ENCODE results near the gene P3H2. TPM values are rescaled to one million over a fixed set of nuclear protein-coding genes. Genes with fewer than 3 reads are reported as not detected.

Gene P3H2
- total and polyA plus RNA-seq, 2 donors (not counting 1 experiment from before 2014, with no cell fraction given) = not detected

DNA sequence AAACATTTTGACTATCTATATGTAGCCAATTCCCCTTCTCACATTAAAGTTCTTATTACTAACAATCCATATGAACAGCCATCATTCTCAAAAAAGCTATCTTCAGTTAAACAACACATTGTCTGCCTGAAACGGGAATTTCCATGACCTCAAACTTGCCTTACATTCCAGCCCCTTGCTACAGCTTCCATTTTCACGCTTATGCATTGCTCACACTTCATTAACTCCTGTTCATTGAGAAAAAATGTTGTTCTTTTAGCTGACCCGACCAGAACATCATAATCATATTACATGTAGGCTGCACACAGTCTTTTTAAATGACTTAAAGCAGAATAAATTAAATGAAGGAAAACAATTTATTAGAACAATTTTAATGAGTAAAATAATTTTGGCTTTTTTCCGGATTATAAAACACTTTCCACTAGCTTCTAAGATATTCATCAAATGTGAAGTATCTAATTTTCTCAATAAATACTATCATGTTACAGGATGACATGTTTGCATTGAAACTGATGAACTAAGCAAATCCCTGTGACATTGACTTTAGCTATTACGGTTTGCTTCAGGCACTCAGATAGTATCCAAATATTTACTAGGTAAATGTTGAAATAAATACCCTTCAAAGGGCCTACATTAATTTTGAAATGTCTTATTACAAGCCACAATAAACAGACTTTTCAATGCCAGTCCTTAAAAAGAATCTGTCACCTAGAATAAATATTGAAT lies 49.9 kb downstream of the P3H2 start:
- no peak overlapping the region for H3K4me3 Mint-ChIP-seq
- no peaks in the 10 kb centered on the region for H3K9me3 ChIP-seq (ENCODE audit: control extremely low read depth in 1 of 3, control insufficient read depth in 2 of 3, insufficient read depth in 1 of 3, low read length in 2 of 3)
- no peak overlapping the region for H3K27ac Mint-ChIP-seq
- H3K9ac ChIP-seq (ENCODE audit: low read length) = no peak overlapping the region
- H3K79me2 ChIP-seq (ENCODE audit: control insufficient read depth, insufficient read depth, low read length) = no peaks in the 10 kb centered on the region
- TF ChIP-seq EZH2 (IDR thresholded peaks at IDR 0.05; ENCODE audit: borderline replicate concordance, insufficient read depth, low read depth, low read length, poor library complexity, severe bottlenecking) (no peak), CTCF (IDR thresholded peaks at IDR 0.05) (no peak)
- no peak overlapping the region for H3K4me3 ChIP-seq (ENCODE audit: control extremely low read depth in 1 of 5, extremely low read depth in 1 of 5, insufficient read depth in 1 of 5, low read depth in 2 of 5, low read length in 4 of 5)
- H3K27me3 Mint-ChIP-seq = peaks cover 7% of the 10 kb centered on the region
- no peak overlapping the region for H2AFZ ChIP-seq (ENCODE audit: insufficient read depth, low read depth, low read length, poor library complexity, severe bottlenecking)
- no peaks in the 10 kb centered on the region for H3K36me3 ChIP-seq (replicated peaks in 1 of 2; ENCODE audit: control extremely low read depth in 1 of 2, control insufficient read depth in 1 of 2, extremely low read depth in 1 of 2, insufficient read depth in 2 of 2, low read length in 1 of 2)
- no peaks in the 10 kb centered on the region for H3K4me1 Mint-ChIP-seq
- ChIA-PET CTCF (no interaction called here), POLR2A (no interaction called here)
- no peaks in the 10 kb centered on the region for H3K9me3 Mint-ChIP-seq (ENCODE audit: insufficient read depth)
- H3K4me1 ChIP-seq (ENCODE audit: control insufficient read depth in 2 of 2, insufficient read depth in 2 of 2, low read length in 2 of 2) = no peaks in the 10 kb centered on the region
- DNase-seq = no peak
- no peaks in the 10 kb centered on the region for H4K20me1 ChIP-seq (ENCODE audit: control insufficient read depth, insufficient read depth, low read length, poor library complexity, severe bottlenecking)
- WGBS (ENCODE audit: insufficient coverage) = 86% methylated on average over 1 of the region's 5 CpGs
- no peak for ATAC-seq (ENCODE audit: low read depth)
- intact Hi-C loops (cut with micrococcal nuclease) = no loop called here
- H3K4me2 ChIP-seq (replicated peaks; ENCODE audit: low read depth, low read length, poor library complexity, severe bottlenecking) = no peak overlapping the region
- H3K27me3 ChIP-seq (replicated peaks in 1 of 4; ENCODE audit: control extremely low read depth in 1 of 4, control insufficient read depth in 3 of 4, insufficient read depth in 4 of 4, low read length in 3 of 4) = no peaks in the 10 kb centered on the region
- no peak overlapping the region for H3K27ac ChIP-seq (ENCODE audit: low read length in 2 of 2)

DNA sequence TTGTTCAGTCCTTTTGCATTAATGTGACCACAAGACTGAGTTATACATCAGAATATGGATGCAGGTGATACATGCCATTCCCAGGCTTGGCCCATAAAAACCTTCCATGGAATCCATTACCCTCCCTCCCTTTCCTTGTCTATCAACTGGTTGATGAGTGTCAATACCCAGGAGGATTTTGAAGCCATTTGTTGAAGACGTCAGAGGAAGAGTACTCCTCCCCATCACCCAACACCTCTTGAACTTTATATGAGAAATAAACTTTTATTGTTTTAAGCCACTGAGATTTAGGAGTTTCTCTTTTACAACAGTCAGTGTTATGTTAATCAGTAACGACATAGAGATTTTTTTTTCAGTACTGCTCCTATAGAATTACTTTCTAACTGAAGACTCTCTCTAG lies 55.5 kb downstream of the P3H2 start:
- no peaks in the 10 kb centered on the region for H3K36me3 ChIP-seq (replicated peaks in 1 of 2; ENCODE audit: control extremely low read depth in 1 of 2, control insufficient read depth in 1 of 2, extremely low read depth in 1 of 2, insufficient read depth in 2 of 2, low read length in 1 of 2)
- DNase-seq (no peak), ATAC-seq (ENCODE audit: low read depth) (no peak)
- H3K9me3 Mint-ChIP-seq (ENCODE audit: insufficient read depth) = no peaks in the 10 kb centered on the region
- H2AFZ ChIP-seq (ENCODE audit: insufficient read depth, low read depth, low read length, poor library complexity, severe bottlenecking) = no peak overlapping the region
- WGBS (ENCODE audit: insufficient coverage) = no CpG with 5 or more reads among the region's 2 CpGs
- peaks cover 3% of the 10 kb centered on the region for H3K27me3 Mint-ChIP-seq
- no peaks in the 10 kb centered on the region for H3K79me2 ChIP-seq (ENCODE audit: control insufficient read depth, insufficient read depth, low read length)
- no peak overlapping the region for H3K9ac ChIP-seq (ENCODE audit: low read length)
- ChIA-PET CTCF (no interaction called here), POLR2A (no interaction called here)
- H3K4me2 ChIP-seq (replicated peaks; ENCODE audit: low read depth, low read length, poor library complexity, severe bottlenecking) = no peak overlapping the region
- H3K4me1 Mint-ChIP-seq = no peaks in the 10 kb centered on the region
- H3K27ac ChIP-seq (ENCODE audit: low read length in 2 of 2) = no peak overlapping the region
- H4K20me1 ChIP-seq (ENCODE audit: control insufficient read depth, insufficient read depth, low read length, poor library complexity, severe bottlenecking) = no peaks in the 10 kb centered on the region
- H3K27ac Mint-ChIP-seq = no peak overlapping the region
- H3K27me3 ChIP-seq (replicated peaks in 1 of 4; ENCODE audit: control extremely low read depth in 1 of 4, control insufficient read depth in 3 of 4, insufficient read depth in 4 of 4, low read length in 3 of 4) = no peaks in the 10 kb centered on the region
- no peak overlapping the region for H3K4me3 ChIP-seq (ENCODE audit: control extremely low read depth in 1 of 5, extremely low read depth in 1 of 5, insufficient read depth in 1 of 5, low read depth in 2 of 5, low read length in 4 of 5)
- intact Hi-C loops (cut with micrococcal nuclease) = no loop called here
- H3K9me3 ChIP-seq (ENCODE audit: control extremely low read depth in 1 of 3, control insufficient read depth in 2 of 3, insufficient read depth in 1 of 3, low read length in 2 of 3) = no peaks in the 10 kb centered on the region
- TF ChIP-seq CTCF (IDR thresholded peaks at IDR 0.05) (no peak), EZH2 (IDR thresholded peaks at IDR 0.05; ENCODE audit: borderline replicate concordance, insufficient read depth, low read depth, low read length, poor library complexity, severe bottlenecking) (no peak)
- H3K4me3 Mint-ChIP-seq = no peak overlapping the region
- no peaks in the 10 kb centered on the region for H3K4me1 ChIP-seq (ENCODE audit: control insufficient read depth in 2 of 2, insufficient read depth in 2 of 2, low read length in 2 of 2)

All from B cell (primary cell).